A673 (cell line): ENCODE results near the gene GNL3.

Experiments
- EZH2 ChIP-seq: fragments of 200-600 bp; sonication (generic); IDR thresholded peaks from 2 replicates; pipeline ENCODE4 v1.6.1; 2017; ENCODE audit warnings: borderline replicate concordance, low read depth, mild to moderate bottlenecking, mixed read lengths, antibody characterized with exemption, low read length; ENCODE audit not compliant: poor library complexity, severe bottlenecking
- TF ChIP-seq, protein P1 (sequence below): fragments of 300-800, 200-600 bp; sonication (generic); conservative IDR thresholded peaks from 2 replicates; pipeline ENCODE4 v1.5.1; 2017; ENCODE audit warnings: low read depth, mild to moderate bottlenecking, antibody characterized with exemption, low read length, moderate library complexity, mixed read lengths

DNA sequence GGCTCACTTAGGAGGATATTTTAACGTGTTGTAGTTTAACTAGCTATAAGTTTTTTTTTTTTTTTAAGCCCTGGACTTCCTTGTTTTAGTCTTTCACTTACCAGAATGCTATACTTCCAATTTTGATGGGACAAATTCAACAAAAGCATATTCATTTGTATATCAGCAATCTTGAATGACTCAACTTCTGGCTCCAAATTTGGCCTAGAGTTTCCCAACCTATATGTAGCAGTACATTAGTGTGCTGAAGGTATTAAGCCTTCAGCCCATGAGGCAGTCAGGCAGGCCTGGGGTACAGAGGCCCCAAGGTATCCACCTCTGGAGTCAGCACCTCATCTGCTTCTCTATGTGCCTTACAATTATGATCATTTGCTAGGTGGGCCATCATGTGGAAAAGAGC lies 6.0 kb upstream of the GNL3 start:
- no peak for TF ChIP-seq EZH2
- TF ChIP-seq, protein P1, sequence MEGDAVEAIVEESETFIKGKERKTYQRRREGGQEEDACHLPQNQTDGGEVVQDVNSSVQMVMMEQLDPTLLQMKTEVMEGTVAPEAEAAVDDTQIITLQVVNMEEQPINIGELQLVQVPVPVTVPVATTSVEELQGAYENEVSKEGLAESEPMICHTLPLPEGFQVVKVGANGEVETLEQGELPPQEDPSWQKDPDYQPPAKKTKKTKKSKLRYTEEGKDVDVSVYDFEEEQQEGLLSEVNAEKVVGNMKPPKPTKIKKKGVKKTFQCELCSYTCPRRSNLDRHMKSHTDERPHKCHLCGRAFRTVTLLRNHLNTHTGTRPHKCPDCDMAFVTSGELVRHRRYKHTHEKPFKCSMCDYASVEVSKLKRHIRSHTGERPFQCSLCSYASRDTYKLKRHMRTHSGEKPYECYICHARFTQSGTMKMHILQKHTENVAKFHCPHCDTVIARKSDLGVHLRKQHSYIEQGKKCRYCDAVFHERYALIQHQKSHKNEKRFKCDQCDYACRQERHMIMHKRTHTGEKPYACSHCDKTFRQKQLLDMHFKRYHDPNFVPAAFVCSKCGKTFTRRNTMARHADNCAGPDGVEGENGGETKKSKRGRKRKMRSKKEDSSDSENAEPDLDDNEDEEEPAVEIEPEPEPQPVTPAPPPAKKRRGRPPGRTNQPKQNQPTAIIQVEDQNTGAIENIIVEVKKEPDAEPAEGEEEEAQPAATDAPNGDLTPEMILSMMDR: no peak
